K562 (cell line): ENCODE data around the gene ABHD12. TPM values are rescaled to one million over a fixed set of nuclear protein-coding genes. Genes with fewer than 3 reads are reported as not detected.
A peak's percentile ranks its signal among the peaks of the same experiment; 100 is the strongest.

Experiments
- ATAC-seq: fragments of 200-7000 bp; cut with Tn5 transposase; 3 replicates; pipeline ENCODE4 v1.9.1; 2020; ENCODE audit warnings: moderate library complexity
- BruUV-seq: library from RNA; stranded (reverse); fragments of 400-500 nt; replicated peaks from 2 replicates; lab custom pipeline; 2021; lab: Mats Ljungman, UMichigan
- CTCF ChIA-PET: fragments of 300-600 bp; formaldehyde crosslinking; extraction: SDS; loops from one replicate; lab custom pipeline; 2021; ENCODE audit warnings: low intra/inter-chr PET ratio; lab: Yijun Ruan, JAX
- POLR2A ChIA-PET: fragments of 300-600, 350-650 bp; sonication (Branson Sonifier 250); formaldehyde crosslinking; extraction: SDS; loops from one replicate; lab custom pipeline; 2021; ENCODE audit warnings: antibody characterized with exemption, inconsistent platforms; lab: Yijun Ruan, JAX
- DNase-seq, 4 experiments: peaks; one replicate each; pipeline versions ENCODE4 v3.0.0 to v3.0.0-alpha.2; 2011 to 2018; ENCODE audit warnings: low spot score in 3 of 4, mixed read lengths in 3 of 4; ENCODE audit errors: extremely low read depth in 1 of 4
- FAIRE-seq: peaks from 2 replicates; lab custom pipeline; 2011; peaks lifted over from hg19 to GRCh38; lab: Jason Lieb, UNC
- H2AFZ ChIP-seq: 2 replicates; pipeline ENCODE4 v1.6.0; 2011; ENCODE audit warnings: low read depth, low read length, control low read depth, inconsistent platforms
- H3K27ac ChIP-seq: fragments of 200-600 bp; 3 replicates; pipeline ENCODE4 v1.8.0; 2011; ENCODE audit warnings: low read depth, mild to moderate bottlenecking, control low read depth, inconsistent platforms, low read length, moderate library complexity, mixed read lengths; ENCODE audit errors: extremely low read depth
- H3K27me3 ChIP-seq, 2 experiments: fragments of 300-600 bp in 1 of 2; 2 replicates in 1 of 2; 3 replicates in 1 of 2; pipeline versions ENCODE4 v1.6.0 to v1.8.0; 2011; ENCODE audit warnings: inconsistent platforms in 2 of 2, low read length in 2 of 2, mild to moderate bottlenecking in 1 of 2, mixed read lengths in 1 of 2, moderate library complexity in 1 of 2; ENCODE audit not compliant: control insufficient read depth in 2 of 2, insufficient read depth in 2 of 2
- H3K36me3 ChIP-seq: fragments of 300-600 bp; 3 replicates; pipeline ENCODE4 v1.8.0; 2011; ENCODE audit warnings: mild to moderate bottlenecking, low read length, inconsistent platforms; ENCODE audit not compliant: control insufficient read depth, insufficient read depth
- H3K4me1 ChIP-seq, 2 experiments: fragments of 200-600 bp in 1 of 2; replicated peaks in 1 of 2; 2 replicates in 1 of 2; 3 replicates in 1 of 2; pipeline versions ENCODE4 v1.5.1 to v1.8.0; 2011; ENCODE audit warnings: inconsistent platforms in 2 of 2, low read length in 2 of 2, mild to moderate bottlenecking in 1 of 2, mixed read lengths in 1 of 2, moderate library complexity in 1 of 2; ENCODE audit not compliant: control insufficient read depth in 2 of 2, insufficient read depth in 2 of 2
- H3K4me2 ChIP-seq: 2 replicates; pipeline ENCODE4 v1.6.1; 2011; ENCODE audit warnings: low read length, control low read depth, inconsistent platforms, mixed read lengths; ENCODE audit not compliant: insufficient read depth
- H3K4me3 ChIP-seq: fragments of 200-600 bp; sonication (generic), shearing (Covaris generic); 2 replicates; pipeline ENCODE4 v1.5.1; 2016; ENCODE audit warnings: control low read depth, inconsistent platforms
- H3K79me2 ChIP-seq: fragments of 200-600 bp; 3 replicates; pipeline ENCODE4 v1.8.0; 2011; ENCODE audit warnings: low read length, inconsistent platforms; ENCODE audit not compliant: control insufficient read depth, insufficient read depth
- H3K9ac ChIP-seq, 2 experiments: 2 replicates each; pipeline versions ENCODE4 v1.6.0 to v1.6.1; 2011; ENCODE audit warnings: low read depth in 2 of 2, low read length in 2 of 2, control low read depth in 1 of 2, inconsistent platforms in 1 of 2, mild to moderate bottlenecking in 1 of 2, mixed read lengths in 1 of 2; ENCODE audit not compliant: insufficient read depth in 1 of 2
- H3K9me1 ChIP-seq: one replicate; pipeline ENCODE4 v1.6.0; 2011; ENCODE audit warnings: inconsistent platforms, mild to moderate bottlenecking, low read length, moderate library complexity; ENCODE audit not compliant: control insufficient read depth, insufficient read depth
- H3K9me3 ChIP-seq: replicated peaks from 2 replicates; pipeline ENCODE4 v1.5.1; 2011; ENCODE audit warnings: low read depth, low read length, inconsistent platforms; ENCODE audit not compliant: control insufficient read depth, insufficient read depth
- H4K20me1 ChIP-seq: replicated peaks from 2 replicates; pipeline ENCODE4 v1.6.1; 2011; ENCODE audit warnings: low read length, inconsistent platforms, mixed read lengths; ENCODE audit not compliant: control insufficient read depth, insufficient read depth
- ARID3B ChIP-seq: fragments of 250-450 bp; sonication (Bioruptor Pico); IDR thresholded peaks from 2 replicates; pipeline ENCODE4 v1.4.0; 2020; ENCODE audit warnings: borderline replicate concordance
- BCLAF1 ChIP-seq, 2 experiments: fragments of 450-650 bp in 1 of 2; IDR thresholded peaks; 2 replicates each; pipeline ENCODE4 v1.6.1; 2011 to 2017; ENCODE audit warnings: low read depth in 2 of 2, antibody characterized with exemption in 1 of 2, borderline replicate concordance in 1 of 2, low read length in 1 of 2, mild to moderate bottlenecking in 1 of 2, mixed read lengths in 1 of 2; ENCODE audit not compliant: control insufficient read depth in 1 of 2
- KDM5B ChIP-seq: fragments of 200-600 bp; sonication (generic); IDR thresholded peaks from 2 replicates; pipeline ENCODE4 v1.6.1; 2012; ENCODE audit warnings: low read depth, mild to moderate bottlenecking, moderate library complexity, low read length, control low read depth, inconsistent platforms; ENCODE audit not compliant: insufficient replicate concordance
- POLR2G ChIP-seq: fragments of 200-400 bp; formaldehyde crosslinking; IDR thresholded peaks from 2 replicates; pipeline ENCODE4 v1.6.1; 2017; ENCODE audit warnings: low read depth, mild to moderate bottlenecking, antibody characterized with exemption, low read length, moderate library complexity
- WGBS: fragments of 100-300 bp; shearing (Covaris generic); methylation state at CpG from one replicate; pipeline ENCODE4 v1.1.6; 2016; ENCODE audit warnings: low coverage, mixed read lengths; ENCODE audit not compliant: insufficient coverage; ENCODE audit errors: missing lambda C conversion rate; 5-methylcytosine and 5-hydroxymethylcytosine counted together
- in situ Hi-C: fragments of 300-500 bp; cut with MboI; formaldehyde crosslinking; loops from 4 replicates; pipeline ENCODE4 v1.15.0; 2018; ENCODE audit warnings: inconsistent platforms, mixed read lengths
- intact Hi-C: fragments of 100-400 bp; cut with micrococcal nuclease; formaldehyde crosslinking; loops from 2 replicates; pipeline ENCODE4 v1.14.2; 2022
- polyA plus RNA-seq, 8 experiments: library from polyadenylated mRNA; depleted of rRNA in 4 of 8; stranded (reverse) in 5 of 8; unstranded in 3 of 8; fragments of >200 nt; fragmentation: Nextera tagmentation in 2 of 8; fragmentation: Illumina TruSeq in 1 of 8; extraction: Ambion mirVana in 2 of 8; extraction: Trizol in 1 of 8; gene quantifications; 2 replicates each; pipeline versions ENCODE4 v1.2.1 to v1.2.3, GENCODE V29; 2011 to 2014; ENCODE audit warnings: inconsistent platforms in 1 of 8, missing spikeins in 1 of 8
- total RNA-seq, 7 experiments: library from RNA; depleted of rRNA in 6 of 7; stranded (reverse); fragments of >200 nt in 6 of 7; fragmentation: Illumina TruSeq in 2 of 7; extraction: Trizol in 2 of 7; gene quantifications; 2 replicates each; pipeline versions ENCODE4 v1.2.1 to v1.2.3, GENCODE V29; 2011 to 2021; ENCODE audit warnings: low replicate concordance in 1 of 7

ABHD12 gene
- total and polyA plus RNA-seq, 9 of the 15 experiments (the other 6 are each of a cell fraction or from before 2014, with no cell fraction given), result 0.65 to 15.6 (median 9.1) TPM

- no peak for TF ChIP-seq ARID3B (CRISPR knock-in tag)
- no peak for TF ChIP-seq KDM5B
Observed at GRCh38 chr20:25277051-25277801, 113.4 kb downstream of the ABHD12 start (continued).

- POLR2A ChIA-PET, result no interaction called here
- no TSS peak for BruUV-seq
- no peak for ATAC-seq
- peak; percentile 29; the same call in 1 of the 2 replicates for TF ChIP-seq POLR2G
- no peak for TF ChIP-seq BCLAF1 (IDR thresholded peaks at IDR 0.05; ENCODE audit: borderline replicate concordance in 1 of 2, control insufficient read depth in 1 of 2, low read depth in 2 of 2, low read length in 1 of 2)
- H2AFZ ChIP-seq, result no peak overlapping the region
- H3K79me2 ChIP-seq, result no peaks in the 10 kb centered on the region
- H3K9me1 ChIP-seq, result no peaks in the 10 kb centered on the region
- no peaks in the 10 kb centered on the region for H3K4me1 ChIP-seq
- no peaks in the 10 kb centered on the region for H4K20me1 ChIP-seq
- H3K27me3 ChIP-seq, result no peaks in the 10 kb centered on the region
- peaks cover 10% of the 10 kb centered on the region; the same call in 1 of the 3 replicates for H3K36me3 ChIP-seq
- intact Hi-C loops, result no loop called here
- no peak overlapping the region for H3K27ac ChIP-seq
- no peak for DNase-seq
- CTCF ChIA-PET, result no interaction called here
- no peaks in the 10 kb centered on the region for H3K9me3 ChIP-seq
- FAIRE-seq, result no peak
- no peak overlapping the region for H3K9ac ChIP-seq
- 95% methylated on average over 7 of the region's 24 CpGs for WGBS
- no peak overlapping the region for H3K4me2 ChIP-seq
- in situ Hi-C loops, result no loop called here
- H3K4me3 ChIP-seq, result no peak overlapping the region
Observed at GRCh38 chr20:25276533-25277050, 114.0 kb downstream of the ABHD12 start.
